Measurements from ENCODE around the gene RNF17.

RNF17 gene

DNA sequence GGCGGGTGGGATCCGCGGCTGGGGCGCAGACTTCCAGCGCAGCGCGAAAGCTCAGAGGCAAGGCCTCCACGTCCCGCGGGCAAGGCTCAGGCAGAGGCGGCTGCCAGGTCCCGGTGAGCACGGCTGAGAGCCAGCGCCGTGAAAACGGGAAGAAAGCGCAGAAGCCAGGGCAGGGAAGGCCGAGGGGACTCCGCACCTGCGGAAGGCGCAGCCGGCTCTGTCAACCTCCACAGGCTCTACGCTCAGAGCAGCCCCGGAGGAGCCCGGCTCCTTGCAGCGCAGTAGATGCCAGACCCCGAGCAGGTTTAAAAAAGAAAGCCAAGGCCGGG lies 131.0 kb downstream of the RNF17 start:
- no peak for DNase-seq (ENCODE audit: low spot score)

- no peak for DNase-seq (ENCODE audit: low spot score)
Measured at GRCh38 chr13:24896061-24896460, 132.1 kb downstream of the RNF17 start.

- DNase-seq (ENCODE audit: low spot score), result no peak
Measured at GRCh38 chr13:24897293-24897692, 133.3 kb downstream of the RNF17 start.

GRCh38 chr13:24899601-24900000 lies 135.6 kb downstream of the RNF17 start:
- no peak for DNase-seq (ENCODE audit: low spot score)

- DNase-seq (ENCODE audit: low spot score), result peak; percentile 9
Measured at GRCh38 chr13:24900507-24900906, 136.5 kb downstream of the RNF17 start.

- no peak for DNase-seq (ENCODE audit: low spot score)
Measured at GRCh38 chr13:24905242-24905641, 141.3 kb downstream of the RNF17 start.

GRCh38 chr13:24906268-24906667 lies 142.3 kb downstream of the RNF17 start:
- DNase-seq (ENCODE audit: low spot score), result no peak

DNA sequence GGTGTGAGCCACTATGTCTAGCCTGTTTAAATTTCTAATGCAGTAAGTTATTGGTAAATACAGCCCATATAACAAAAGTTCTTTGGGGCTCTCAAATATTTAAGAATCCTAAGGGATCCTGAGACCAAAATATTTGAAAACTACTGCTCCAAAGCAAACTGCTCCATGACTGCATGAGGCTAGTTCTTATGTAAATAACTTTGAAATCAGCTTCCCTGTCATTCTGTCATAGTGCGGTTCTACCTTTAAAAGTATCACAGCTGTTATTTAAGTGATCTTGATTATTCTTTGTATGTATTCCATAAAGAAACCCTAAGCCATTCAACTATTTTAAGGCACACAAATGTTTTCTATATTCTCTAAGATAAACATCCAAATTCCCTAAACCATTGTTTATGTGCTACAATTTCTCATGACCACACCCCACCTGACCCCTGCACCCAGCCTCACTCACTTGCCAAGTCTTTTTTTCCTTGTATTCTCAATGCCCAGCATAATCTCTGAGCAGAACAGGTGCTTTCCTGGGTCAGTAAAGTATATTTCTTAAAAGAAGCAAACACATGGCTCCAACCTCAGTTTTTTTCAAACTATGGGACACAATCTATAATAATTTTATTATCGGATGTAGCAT lies 146.6 kb downstream of the RNF17 start:
- DNase-seq (ENCODE audit: low spot score), result no peak

DNA sequence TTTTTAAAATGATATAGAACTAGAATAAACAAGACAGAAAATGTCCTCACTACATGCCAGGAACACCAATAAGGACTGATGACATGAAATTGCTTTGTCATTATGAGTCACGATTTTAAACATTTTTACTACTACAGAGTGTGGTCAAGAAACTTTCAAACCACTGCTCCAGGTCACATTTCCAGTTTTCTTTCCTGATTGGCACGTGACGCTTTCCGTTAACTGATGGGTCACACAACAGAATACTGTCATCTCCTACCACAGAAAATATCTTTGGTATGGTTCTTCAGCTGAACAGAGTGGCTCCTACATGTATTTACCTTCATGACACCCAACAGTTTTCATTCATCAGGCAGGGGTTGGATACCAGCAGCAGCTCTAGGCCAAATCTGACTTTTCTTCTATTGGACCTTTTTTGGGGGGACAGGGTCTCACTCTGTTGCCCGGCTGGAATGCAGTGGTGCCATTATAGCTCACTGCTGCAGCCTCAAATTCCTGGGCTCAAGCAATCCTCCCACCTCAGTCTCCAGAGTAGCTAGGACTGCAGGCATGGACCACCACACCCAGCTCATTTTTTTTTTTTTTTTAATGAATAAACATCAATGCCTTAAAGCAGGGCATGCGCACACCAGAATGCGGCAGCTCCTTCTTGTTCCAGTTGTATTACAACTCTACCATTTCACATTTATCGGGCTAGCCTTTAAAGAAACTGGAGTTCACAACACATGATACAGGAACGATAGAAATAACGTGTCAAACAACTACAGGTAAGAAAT lies 147.4 kb downstream of the RNF17 start:
- no peak for DNase-seq (ENCODE audit: low spot score)

DNA sequence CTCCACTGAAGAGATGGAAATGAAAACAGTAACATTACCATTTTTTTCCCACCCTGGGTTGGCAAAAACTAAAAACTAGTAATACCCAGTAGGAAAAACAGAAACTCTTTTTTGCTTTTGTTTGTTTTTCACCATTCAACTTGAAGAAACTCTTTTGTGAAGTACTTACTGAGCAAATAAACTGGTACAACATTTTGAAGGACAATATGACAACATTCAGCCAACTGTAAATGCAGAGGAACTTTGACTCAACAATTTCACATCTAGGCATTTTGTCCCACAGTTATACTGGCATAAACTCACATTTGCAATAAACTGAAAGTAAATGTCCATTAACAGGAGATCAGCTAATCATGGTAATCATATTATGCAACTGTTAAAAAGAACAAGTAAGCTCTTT lies 152.5 kb downstream of the RNF17 start:
- DNase-seq (ENCODE audit: low spot score), result no peak

DNA sequence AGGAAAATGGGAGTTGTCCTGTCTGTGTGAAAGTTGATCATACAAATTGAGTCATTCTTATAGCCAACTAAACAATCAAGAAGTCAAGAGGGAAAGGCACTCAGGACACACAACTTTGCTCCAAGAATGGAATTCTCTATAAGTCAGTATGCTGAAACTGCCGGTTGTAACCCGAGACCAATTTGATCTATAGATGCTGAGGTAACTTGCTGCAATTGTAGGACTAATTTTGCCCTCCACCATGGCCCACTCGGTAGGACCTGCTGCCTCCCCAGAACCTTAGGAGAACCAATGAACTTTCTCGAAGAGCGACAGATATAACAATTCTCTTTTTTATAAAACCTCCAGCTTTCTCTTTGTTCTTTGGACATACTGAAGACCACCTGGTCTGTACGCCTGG lies 157.0 kb downstream of the RNF17 start:
- no peak for DNase-seq (ENCODE audit: low spot score)

DNA sequence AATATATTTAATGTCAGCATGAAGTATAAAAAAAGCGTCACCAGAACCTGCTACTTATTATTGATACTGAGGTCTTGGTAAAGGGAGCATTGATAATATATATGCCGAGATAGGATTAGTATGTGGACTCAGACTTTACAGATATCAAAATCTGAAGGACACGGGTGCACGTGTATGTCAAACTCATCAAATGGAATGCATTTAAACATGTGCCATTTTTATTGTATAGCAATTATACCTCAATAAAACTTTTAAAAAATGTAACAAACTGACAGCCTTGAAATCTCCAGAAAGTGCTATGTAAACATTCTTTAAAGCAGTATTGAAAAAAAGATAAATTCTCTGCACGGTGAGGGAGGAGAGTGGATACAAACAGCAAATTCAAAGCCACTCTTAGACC lies 157.9 kb downstream of the RNF17 start:
- no peak for DNase-seq (ENCODE audit: low spot score)

DNA sequence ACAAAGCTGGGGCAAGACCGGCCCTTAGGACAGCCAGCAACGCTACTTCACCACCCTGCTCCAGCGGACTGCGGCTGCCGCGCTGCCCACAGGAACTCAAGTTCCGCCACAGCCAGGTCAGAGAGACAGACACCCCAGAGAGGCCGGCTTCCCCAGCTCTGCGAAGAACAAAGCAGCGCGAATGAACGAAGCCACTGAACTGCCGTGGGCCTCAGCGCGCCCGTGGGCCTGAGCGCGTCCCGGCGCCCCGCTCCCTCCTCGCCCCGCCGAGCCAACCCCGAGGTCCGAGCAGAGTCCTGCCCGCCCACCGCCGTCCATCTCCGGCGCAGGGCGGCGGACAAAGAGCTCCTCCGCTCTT lies 158.4 kb downstream of the RNF17 start:
- DNase-seq (ENCODE audit: low spot score), result no peak

- peak; percentile 96 for DNase-seq (ENCODE audit: low spot score)
Measured at GRCh38 chr13:24922745-24923591, 159.0 kb downstream of the RNF17 start.

DNA sequence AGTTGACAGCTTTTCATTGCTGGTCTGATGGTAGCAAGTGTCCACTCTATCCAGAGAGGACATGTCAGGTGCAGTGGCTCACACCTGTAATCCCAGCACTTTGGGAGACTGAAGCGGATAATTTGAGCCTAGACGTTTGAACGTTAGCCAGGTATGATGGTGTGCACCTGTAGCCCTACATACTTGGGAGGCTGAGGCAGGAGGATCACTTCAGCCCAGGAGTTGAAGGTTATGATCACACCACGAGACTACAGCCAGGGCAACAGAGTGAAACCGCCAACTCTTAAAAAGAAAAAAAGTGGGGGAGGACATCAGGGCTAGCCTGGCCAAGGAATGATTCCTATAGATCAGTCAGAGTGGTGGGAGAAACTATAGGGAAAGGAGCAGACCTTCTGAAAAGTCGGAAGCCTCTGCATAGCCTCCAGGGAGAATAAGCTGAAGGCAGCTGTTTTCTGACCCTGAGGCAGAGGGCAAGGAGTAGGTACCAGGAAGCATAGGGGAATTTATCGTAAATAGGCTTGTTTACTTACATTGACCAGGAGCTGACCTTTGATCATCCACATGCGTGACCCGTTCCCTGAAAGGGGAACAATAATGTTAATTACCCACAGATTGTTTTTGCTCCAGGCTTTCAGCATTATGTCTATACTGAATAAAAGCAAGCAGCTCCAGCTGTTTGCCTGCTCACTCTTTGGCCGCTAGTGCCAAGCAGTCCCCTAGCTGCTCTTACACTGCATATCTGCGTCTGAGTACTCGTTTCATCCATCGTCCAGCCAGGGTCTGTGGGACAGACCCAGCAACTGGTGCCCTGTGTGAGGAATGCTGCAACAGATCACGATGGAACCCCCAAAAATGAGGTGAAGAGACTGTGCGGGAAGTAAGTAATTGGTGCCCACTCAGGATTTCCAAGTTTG lies 161.6 kb downstream of the RNF17 start:
- no peak for DNase-seq (ENCODE audit: low spot score)

GRCh38 chr13:24927810-24928404 lies 163.9 kb downstream of the RNF17 start:
- no peak for DNase-seq (ENCODE audit: low spot score)

- DNase-seq (ENCODE audit: low spot score), result no peak
Measured at GRCh38 chr13:24929196-24929595, 165.2 kb downstream of the RNF17 start.
